ENCODE data around the gene MST1. TPM values are rescaled to one million over a fixed set of nuclear protein-coding genes. Genes with fewer than 3 reads are reported as not detected.

The MST1 gene
- total RNA-seq, 4 donors from 2014 or later = 0.89 to 7.3 (median 4.4) TPM

GRCh38 chr3:49648354-49649019 lies 40.8 kb downstream of the MST1 start:
- 80% methylated on average over 2 of the region's 3 CpGs; no CpG with 5 or more reads in 1 of the 2 donors for WGBS, 2 donors (ENCODE audit: low coverage in 1 of 2)

GRCh38 chr3:49647741-49648140 lies 41.5 kb downstream of the MST1 start:
- no peaks in the 10 kb centered on the region for H3K9me3 ChIP-seq
- H3K4me1 ChIP-seq = no peaks in the 10 kb centered on the region
- no peaks in the 10 kb centered on the region for H3K36me3 ChIP-seq
- 45 to 78% methylated on average over 1 to 2 of the region's 2 CpGs for WGBS, 2 donors (ENCODE audit: low coverage in 1 of 2)
- TF ChIP-seq CTCF (IDR thresholded peaks at IDR 0.05) (no peak), EP300 (IDR thresholded peaks at IDR 0.05) (no peak), POLR2A (IDR thresholded peaks at IDR 0.05) (no peak), POLR2AphosphoS5 (IDR thresholded peaks at IDR 0.05) (no peak)
- no peak overlapping the region for H3K27ac ChIP-seq
- no peak for ATAC-seq
- H3K4me3 ChIP-seq = no peak overlapping the region
- no peaks in the 10 kb centered on the region for H3K27me3 ChIP-seq

More at GRCh38 chr3:49648354-49649019, 40.8 kb downstream of the MST1 start:
- no peaks in the 10 kb centered on the region for H3K27me3 ChIP-seq
- no peak overlapping the region for H3K4me3 ChIP-seq
- no peaks in the 10 kb centered on the region for H3K9me3 ChIP-seq
- ATAC-seq = no peak
- TF ChIP-seq CTCF (IDR thresholded peaks at IDR 0.05) (no peak), POLR2A (IDR thresholded peaks at IDR 0.05) (no peak)
- H3K27ac ChIP-seq = no peak overlapping the region
- H3K4me1 ChIP-seq = no peaks in the 10 kb centered on the region
- H3K36me3 ChIP-seq = no peaks in the 10 kb centered on the region

GRCh38 chr3:49646236-49646635 lies 43.0 kb downstream of the MST1 start:
- Histone ChIP-seq H3K27me3 (no peaks in the 10 kb centered on the region), H3K4me3 (no peak overlapping the region), H3K36me3 (no peaks in the 10 kb centered on the region), H3K9me3 (no peaks in the 10 kb centered on the region), H3K4me1 (no peaks in the 10 kb centered on the region), H3K27ac (no peak overlapping the region)
- WGBS, 2 donors (ENCODE audit: low coverage in 1 of 2) = 60 to 78% methylated on average over 1 to 2 of the region's 3 CpGs
- TF ChIP-seq EP300 (IDR thresholded peaks at IDR 0.05) = no peak
- TF ChIP-seq POLR2A (IDR thresholded peaks at IDR 0.05) = no peak
- TF ChIP-seq CTCF (IDR thresholded peaks at IDR 0.05) = no peak
- no peak for TF ChIP-seq POLR2AphosphoS5 (IDR thresholded peaks at IDR 0.05)
- ATAC-seq = no peak

GRCh38 chr3:49644684-49645083 lies 44.6 kb downstream of the MST1 start:
- Histone ChIP-seq H3K4me1 (no peaks in the 10 kb centered on the region), H3K9me3 (no peaks in the 10 kb centered on the region), H3K27me3 (no peaks in the 10 kb centered on the region), H3K4me3 (no peak overlapping the region), H3K27ac (no peak overlapping the region), H3K36me3 (no peaks in the 10 kb centered on the region)
- no peak for TF ChIP-seq CTCF (IDR thresholded peaks at IDR 0.05)
- TF ChIP-seq POLR2A (IDR thresholded peaks at IDR 0.05) = no peak
- TF ChIP-seq EP300 (IDR thresholded peaks at IDR 0.05) = no peak
- no peak for TF ChIP-seq POLR2AphosphoS5 (IDR thresholded peaks at IDR 0.05)
- WGBS, 2 donors (ENCODE audit: low coverage in 1 of 2) = 72 to 100% methylated on average over 1 to 6 of the region's 8 CpGs
- no peak for ATAC-seq

GRCh38 chr3:49642708-49643145 lies 46.5 kb downstream of the MST1 start:
- no peaks in the 10 kb centered on the region for H3K4me1 ChIP-seq
- no peak overlapping the region for H3K27ac ChIP-seq
- TF ChIP-seq POLR2A (IDR thresholded peaks at IDR 0.05) (no peak), CTCF (IDR thresholded peaks at IDR 0.05) (no peak), POLR2AphosphoS5 (IDR thresholded peaks at IDR 0.05) (no peak), EP300 (IDR thresholded peaks at IDR 0.05) (no peak)
- no peak overlapping the region for H3K4me3 ChIP-seq
- no peaks in the 10 kb centered on the region for H3K27me3 ChIP-seq
- no peaks in the 10 kb centered on the region for H3K36me3 ChIP-seq
- no CpG with 5 or more reads among the region's 9 CpGs for WGBS, 2 donors (ENCODE audit: low coverage in 1 of 2)
- no peak for ATAC-seq
- no peaks in the 10 kb centered on the region for H3K9me3 ChIP-seq
